NCI-H82 (cell line): Measurements from ENCODE around the gene MEGF9.

Experiments used
- DNase-seq: peaks from one replicate; lab custom pipeline; 2025; lab: John Stamatoyannopoulos, UW

MEGF9 gene

GRCh38 chr9:120702075-120702474 is 12.2 kb downstream of the MEGF9 start:
- no peak for DNase-seq

GRCh38 chr9:120701248-120701647 is 13.0 kb downstream of the MEGF9 start:
- DNase-seq, result peak; percentile 5

- DNase-seq, result peak; percentile 82
Observed at GRCh38 chr9:120698766-120699165, 15.5 kb downstream of the MEGF9 start.

- no peak for DNase-seq
Observed at GRCh38 chr9:120697448-120697847, 16.8 kb downstream of the MEGF9 start.

GRCh38 chr9:120696551-120697230 is 17.6 kb downstream of the MEGF9 start:
- no peak for DNase-seq

- DNase-seq, result no peak
Observed at GRCh38 chr9:120694559-120694958, 19.7 kb downstream of the MEGF9 start.

GRCh38 chr9:120693700-120694008 is 20.6 kb downstream of the MEGF9 start:
- no peak for DNase-seq

- DNase-seq, result no peak
Observed at GRCh38 chr9:120692901-120693699, 21.2 kb downstream of the MEGF9 start.

GRCh38 chr9:120690372-120690771 is 23.9 kb downstream of the MEGF9 start:
- DNase-seq, result no peak

GRCh38 chr9:120689860-120690259 is 24.4 kb downstream of the MEGF9 start:
- no peak for DNase-seq

- no peak for DNase-seq
Observed at GRCh38 chr9:120688758-120689157, 25.5 kb downstream of the MEGF9 start.

- peak; percentile 91 for DNase-seq
Observed at GRCh38 chr9:120683150-120683549, 31.1 kb downstream of the MEGF9 start.

- DNase-seq, result no peak
Observed at GRCh38 chr9:120681121-120681520, 33.1 kb downstream of the MEGF9 start.

GRCh38 chr9:120680579-120680978 is 33.7 kb downstream of the MEGF9 start:
- DNase-seq, result no peak

GRCh38 chr9:120680161-120680560 is 34.1 kb downstream of the MEGF9 start:
- DNase-seq, result no peak

GRCh38 chr9:120677965-120678364 is 36.3 kb downstream of the MEGF9 start:
- no peak for DNase-seq

- no peak for DNase-seq
Observed at GRCh38 chr9:120676767-120677402, 37.4 kb downstream of the MEGF9 start.

GRCh38 chr9:120668399-120668798 is 45.9 kb downstream of the MEGF9 start:
- peak; percentile 38 for DNase-seq

GRCh38 chr9:120663950-120664349 is 50.3 kb downstream of the MEGF9 start:
- DNase-seq, result no peak

- DNase-seq, result peak; percentile 8
Observed at GRCh38 chr9:120663380-120663779, 50.9 kb downstream of the MEGF9 start.

GRCh38 chr9:120662513-120662912 is 51.8 kb downstream of the MEGF9 start:
- DNase-seq, result peak; percentile 30

GRCh38 chr9:120659676-120660075 is 54.6 kb downstream of the MEGF9 start:
- peak; percentile 51 for DNase-seq

GRCh38 chr9:120659209-120659608 is 55.1 kb downstream of the MEGF9 start:
- peak; percentile 41 for DNase-seq
